Suprapubic skin (tissue), 4 donors: ENCODE data around the gene ZSWIM6. TPM values are rescaled to one million over a fixed set of nuclear protein-coding genes. Genes with fewer than 3 reads are reported as not detected.

ENCODE experiments used
- DNase-seq, 2 donors: peaks; one replicate each; pipeline ENCODE4 v3.0.0-alpha.2; 2019; ENCODE audit warnings: low spot score in 2 of 2
- H3K27ac ChIP-seq: fragments of 200-600 bp; sonication (generic); one replicate; pipeline ENCODE4 v1.5.1; 2019
- H3K27me3 ChIP-seq: fragments of 200-600 bp; sonication (generic); one replicate; pipeline ENCODE4 v1.5.1; 2019
- H3K36me3 ChIP-seq: fragments of 200-600 bp; sonication (generic); one replicate; pipeline ENCODE4 v1.5.1; 2019
- H3K4me1 ChIP-seq: fragments of 200-600 bp; sonication (generic); one replicate; pipeline ENCODE4 v1.5.1; 2019
- H3K4me3 ChIP-seq: fragments of 200-600 bp; sonication (generic); one replicate; pipeline ENCODE4 v1.5.1; 2019; ENCODE audit warnings: mild to moderate bottlenecking
- H3K9me3 ChIP-seq: fragments of 200-600 bp; sonication (generic); one replicate; pipeline ENCODE4 v1.5.1; 2019
- CTCF ChIP-seq, 2 donors: fragments of 200-600 bp in 1 of 2; fragments of 450-650 bp in 1 of 2; sonication (generic) in 1 of 2; IDR thresholded peaks; one replicate each; pipeline ENCODE4 v1.5.1; 2016 to 2019; ENCODE audit warnings: antibody characterized with exemption in 2 of 2, mild to moderate bottlenecking in 1 of 2, moderate library complexity in 1 of 2
- EP300 ChIP-seq: sonication (generic); formaldehyde crosslinking; IDR thresholded peaks from one replicate; pipeline ENCODE4 v1.6.1; 2017; ENCODE audit warnings: antibody characterized with exemption
- POLR2A ChIP-seq, 2 donors: fragments of 450-650 bp; IDR thresholded peaks; one replicate each; pipeline ENCODE4 v1.6.1; 2017; ENCODE audit warnings: antibody characterized with exemption in 2 of 2, mild to moderate bottlenecking in 2 of 2, moderate library complexity in 2 of 2
- POLR2AphosphoS5 ChIP-seq, 3 donors: sonication (generic); formaldehyde crosslinking; IDR thresholded peaks; one replicate each; pipeline ENCODE4 v1.6.1; 2017; ENCODE audit warnings: antibody characterized with exemption in 3 of 3
- WGBS: methylation state at CpG from one replicate; pipeline ENCODE4 v1.1.5; 2018; 5-methylcytosine and 5-hydroxymethylcytosine counted together
- total RNA-seq, 4 donors: library from RNA; depleted of rRNA; stranded (reverse); fragments of >200 nt; gene quantifications; one replicate each; pipeline ENCODE4 v1.1.0, GENCODE V29; 2016

Gene ZSWIM6
- 10 to 100 TPM in 1 of 4 donors, 1 to 10 TPM in 3; 7.3 to 12.2 (median 8.2) TPM for total RNA-seq

- Histone ChIP-seq H3K27ac (peak within 1 kb of the TSS; percentile 83), H3K36me3 (no peaks in the 10 kb centered on the region), H3K9me3 (no peaks in the 10 kb centered on the region), H3K27me3 (no peaks in the 10 kb centered on the region), H3K4me3 (peak within 1 kb of the TSS; percentile 87), H3K4me1 (peaks cover 47% of the 10 kb centered on the region)
- WGBS, result under 1% methylated on average over 24 of the region's 91 CpGs
- no peak for TF ChIP-seq CTCF (IDR thresholded peaks at IDR 0.05)
- no peak for TF ChIP-seq EP300
- peak; percentile 75 to 97 (median 93) for TF ChIP-seq POLR2AphosphoS5 (IDR thresholded peaks at IDR 0.05)
- TF ChIP-seq POLR2A (IDR thresholded peaks at IDR 0.05), result peak; percentile 82 to 98
- peak; percentile 100 for DNase-seq
Observed at GRCh38 chr5:61331407-61332357, at the start of gene ZSWIM6. Gene ZSWIM6, plus strand, starts transcription at chr5:61332258. Its CDS starts 15 bp downstream, at chr5:61332273.

GRCh38 chr5:61283471-61283870 is 48.6 kb upstream of the ZSWIM6 start:
- Histone ChIP-seq H3K4me3 (no peak overlapping the region), H3K27me3 (no peaks in the 10 kb centered on the region), H3K9me3 (no peaks in the 10 kb centered on the region), H3K27ac (no peak overlapping the region), H3K4me1 (peaks cover 8% of the 10 kb centered on the region), H3K36me3 (no peaks in the 10 kb centered on the region)
- TF ChIP-seq POLR2AphosphoS5 (IDR thresholded peaks at IDR 0.05) (no peak), CTCF (IDR thresholded peaks at IDR 0.05) (no peak), EP300 (no peak)
- DNase-seq, result no peak
- 80% methylated on average over 3 of the region's 3 CpGs for WGBS

GRCh38 chr5:61285531-61285930 is 46.5 kb upstream of the ZSWIM6 start:
- no peaks in the 10 kb centered on the region for H3K36me3 ChIP-seq
- no peak for DNase-seq
- TF ChIP-seq EP300, result no peak
- no peak for TF ChIP-seq POLR2A (IDR thresholded peaks at IDR 0.05)
- TF ChIP-seq CTCF (IDR thresholded peaks at IDR 0.05), result no peak
- no peak for TF ChIP-seq POLR2AphosphoS5 (IDR thresholded peaks at IDR 0.05)

GRCh38 chr5:61286446-61287132 is 45.5 kb upstream of the ZSWIM6 start:
- Histone ChIP-seq H3K27ac (no peak overlapping the region), H3K36me3 (no peaks in the 10 kb centered on the region), H3K9me3 (no peaks in the 10 kb centered on the region), H3K27me3 (no peaks in the 10 kb centered on the region), H3K4me1 (no peaks in the 10 kb centered on the region), H3K4me3 (no peak overlapping the region)
- 69% methylated on average over 5 of the region's 5 CpGs for WGBS
- no peak for DNase-seq
- TF ChIP-seq POLR2A (IDR thresholded peaks at IDR 0.05) (no peak), EP300 (no peak), CTCF (IDR thresholded peaks at IDR 0.05) (no peak), POLR2AphosphoS5 (IDR thresholded peaks at IDR 0.05) (no peak)

More at GRCh38 chr5:61285531-61285930, 46.5 kb upstream of the ZSWIM6 start:
- peaks cover 5% of the 10 kb centered on the region for H3K4me1 ChIP-seq
- no peak overlapping the region for H3K4me3 ChIP-seq
- H3K27me3 ChIP-seq, result no peaks in the 10 kb centered on the region
- H3K9me3 ChIP-seq, result no peaks in the 10 kb centered on the region
- H3K27ac ChIP-seq, result no peak overlapping the region

GRCh38 chr5:61287474-61287873 is 44.6 kb upstream of the ZSWIM6 start:
- no peaks in the 10 kb centered on the region for H3K4me1 ChIP-seq
- 93% methylated on average over 3 of the region's 3 CpGs for WGBS
- H3K4me3 ChIP-seq, result no peak overlapping the region
- H3K27me3 ChIP-seq, result no peaks in the 10 kb centered on the region
- no peak for TF ChIP-seq POLR2AphosphoS5 (IDR thresholded peaks at IDR 0.05)
- TF ChIP-seq POLR2A (IDR thresholded peaks at IDR 0.05), result no peak
- TF ChIP-seq CTCF (IDR thresholded peaks at IDR 0.05), result no peak
- TF ChIP-seq EP300, result no peak
- H3K36me3 ChIP-seq, result no peaks in the 10 kb centered on the region
- no peak overlapping the region for H3K27ac ChIP-seq
- no peaks in the 10 kb centered on the region for H3K9me3 ChIP-seq
- no peak for DNase-seq
